ENCODE results near the gene LIM2. TPM values are rescaled to one million over a fixed set of nuclear protein-coding genes. Genes with fewer than 3 reads are reported as not detected.
A peak's percentile ranks its signal among the peaks of the same experiment; 100 is the strongest.

Gene LIM2
- total RNA-seq, 2 experiments from 2014 or later: not detected

GRCh38 chr19:51341066-51341465, 46.7 kb downstream of the LIM2 start:
- no peak overlapping the region for H3K27ac ChIP-seq (ENCODE audit: low read depth, low read length, poor library complexity, severe bottlenecking)
- ChIA-PET CTCF (ENCODE audit: unreplicated experiment) (no interaction called here), POLR2A (no interaction called here)
- H3K9me3 ChIP-seq (ENCODE audit: low read length): no peaks in the 10 kb centered on the region
- H4K20me1 ChIP-seq (ENCODE audit: insufficient read depth, low read length): no peaks in the 10 kb centered on the region
- H3K36me3 ChIP-seq (ENCODE audit: insufficient read depth, low read length): no peaks in the 10 kb centered on the region
- no peak overlapping the region for H3K4me3 ChIP-seq (ENCODE audit: low read depth, low read length, poor library complexity, severe bottlenecking)
- no TSS peak for BruUV-seq (replicated peaks)
- intact Hi-C loops (cut with micrococcal nuclease; ENCODE audit: unreplicated experiment): no loop called here
- DNase-seq (ENCODE audit: low spot score): no peak
- TF ChIP-seq, protein P1, sequence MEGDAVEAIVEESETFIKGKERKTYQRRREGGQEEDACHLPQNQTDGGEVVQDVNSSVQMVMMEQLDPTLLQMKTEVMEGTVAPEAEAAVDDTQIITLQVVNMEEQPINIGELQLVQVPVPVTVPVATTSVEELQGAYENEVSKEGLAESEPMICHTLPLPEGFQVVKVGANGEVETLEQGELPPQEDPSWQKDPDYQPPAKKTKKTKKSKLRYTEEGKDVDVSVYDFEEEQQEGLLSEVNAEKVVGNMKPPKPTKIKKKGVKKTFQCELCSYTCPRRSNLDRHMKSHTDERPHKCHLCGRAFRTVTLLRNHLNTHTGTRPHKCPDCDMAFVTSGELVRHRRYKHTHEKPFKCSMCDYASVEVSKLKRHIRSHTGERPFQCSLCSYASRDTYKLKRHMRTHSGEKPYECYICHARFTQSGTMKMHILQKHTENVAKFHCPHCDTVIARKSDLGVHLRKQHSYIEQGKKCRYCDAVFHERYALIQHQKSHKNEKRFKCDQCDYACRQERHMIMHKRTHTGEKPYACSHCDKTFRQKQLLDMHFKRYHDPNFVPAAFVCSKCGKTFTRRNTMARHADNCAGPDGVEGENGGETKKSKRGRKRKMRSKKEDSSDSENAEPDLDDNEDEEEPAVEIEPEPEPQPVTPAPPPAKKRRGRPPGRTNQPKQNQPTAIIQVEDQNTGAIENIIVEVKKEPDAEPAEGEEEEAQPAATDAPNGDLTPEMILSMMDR (conservative IDR thresholded peaks at IDR 0.05; ENCODE audit: low read length): no peak
- no peak for TF ChIP-seq EZH2phosphoT487 (IDR thresholded peaks at IDR 0.05; ENCODE audit: borderline replicate concordance, low read depth, low read length)
- no peaks in the 10 kb centered on the region for H3K79me2 ChIP-seq (ENCODE audit: insufficient read depth, low read depth, low read length)
- no peaks in the 10 kb centered on the region for H3K9me2 ChIP-seq (ENCODE audit: insufficient read depth, low read length)
- H3K4me2 ChIP-seq (ENCODE audit: low read length): no peak overlapping the region
- peaks cover 10% of the 10 kb centered on the region for H3K4me1 ChIP-seq (ENCODE audit: insufficient read depth, low read length, poor library complexity, severe bottlenecking)
- H2AFZ ChIP-seq (ENCODE audit: low read length): no peak overlapping the region

DNA sequence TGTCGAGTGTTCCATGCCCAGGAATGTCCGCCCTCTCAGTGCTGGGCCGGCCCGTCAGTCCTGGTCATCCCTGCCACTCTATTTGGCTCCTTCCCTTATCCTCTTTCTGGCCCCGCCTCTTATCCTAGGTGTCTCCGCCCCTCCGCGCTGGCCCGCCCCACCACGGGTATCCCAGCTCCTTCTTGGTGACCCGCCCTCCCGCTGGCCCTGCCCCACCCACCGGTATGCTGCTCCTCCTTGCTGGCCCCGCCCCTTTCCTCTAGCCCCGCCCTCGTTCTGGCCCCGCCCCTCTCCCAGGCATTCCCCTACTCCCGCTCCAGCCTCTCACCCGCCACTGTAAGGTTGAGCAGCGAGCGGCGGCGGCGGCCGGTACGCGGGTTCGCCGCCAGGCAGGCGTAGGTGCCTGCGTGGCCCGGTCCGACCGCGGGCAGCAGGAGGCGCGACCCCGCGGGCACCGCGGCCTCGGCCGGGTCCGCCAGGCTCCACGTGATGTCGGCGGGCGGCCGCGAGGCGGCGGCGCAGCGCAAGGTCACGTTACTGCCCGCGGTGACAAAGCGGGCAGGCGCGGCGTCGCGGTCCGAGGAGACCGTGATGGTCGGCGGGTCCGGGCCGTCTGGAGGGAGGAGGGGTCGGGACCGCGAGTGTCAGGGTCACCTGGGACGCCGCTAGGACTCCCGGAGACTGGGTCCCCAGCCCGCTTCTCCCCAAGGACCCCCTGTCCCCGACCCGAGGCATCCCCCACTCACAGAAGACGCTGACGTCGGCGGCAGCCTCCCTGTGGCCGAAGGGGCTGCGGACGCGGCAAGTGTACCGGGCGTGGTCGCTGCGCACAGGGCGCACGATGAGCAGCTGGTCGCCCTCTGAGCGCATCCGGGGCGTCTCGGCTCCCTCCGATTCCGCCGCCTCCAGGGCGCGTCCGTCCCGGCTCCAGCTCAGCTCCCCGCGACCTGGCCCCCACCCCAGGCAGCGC, 47.8 kb downstream of the LIM2 start:
- H3K4me3 ChIP-seq (ENCODE audit: low read depth, low read length, poor library complexity, severe bottlenecking): peak overlapping the region; percentile 70
- no TSS peak for BruUV-seq (replicated peaks)

More for the DNA sequence above, 47.8 kb downstream of the LIM2 start:
- H3K79me2 ChIP-seq (ENCODE audit: insufficient read depth, low read depth, low read length): no peaks in the 10 kb centered on the region
- no peak overlapping the region for H3K27ac ChIP-seq (ENCODE audit: low read depth, low read length, poor library complexity, severe bottlenecking)
- H3K4me2 ChIP-seq (ENCODE audit: low read length): peak overlapping the region; percentile 96
- CTCF ChIA-PET (ENCODE audit: unreplicated experiment): interaction anchor here (0.6 to 1.3 kb wide), 4 partner anchors 18 to 28 kb away, joined by 3 to 4 read pairs (median 3); no protein-coding TSS in a partner anchor
- H3K4me1 ChIP-seq (ENCODE audit: insufficient read depth, low read length, poor library complexity, severe bottlenecking): peaks cover 10% of the 10 kb centered on the region
- TF ChIP-seq EZH2phosphoT487 (IDR thresholded peaks at IDR 0.05; ENCODE audit: borderline replicate concordance, low read depth, low read length): no peak
- TF ChIP-seq, protein P1 (conservative IDR thresholded peaks at IDR 0.05; ENCODE audit: low read length): 0 out of 2 replicates have a peak, but pooled peaks have one; percentile 19
- no peaks in the 10 kb centered on the region for H3K9me2 ChIP-seq (ENCODE audit: insufficient read depth, low read length)
- no peaks in the 10 kb centered on the region for H3K9me3 ChIP-seq (ENCODE audit: low read length)
- H2AFZ ChIP-seq (ENCODE audit: low read length): peak overlapping the region; percentile 84; the same call in 1 of the 2 replicates
- intact Hi-C loops (cut with micrococcal nuclease; ENCODE audit: unreplicated experiment): loop anchor here (1.0 to 10.0 kb wide), 4 partner anchors 26 to 315 kb away; partner anchors contain the start of genes ETFB and SIGLEC10
- H4K20me1 ChIP-seq (ENCODE audit: insufficient read depth, low read length): no peaks in the 10 kb centered on the region
- POLR2A ChIA-PET: interaction anchor here (0.6 to 1.0 kb wide), 2 partner anchors 27 to 59 kb away, joined by 3 to 4 read pairs; no protein-coding TSS in a partner anchor
- H3K36me3 ChIP-seq (ENCODE audit: insufficient read depth, low read length): no peaks in the 10 kb centered on the region
- peak; percentile 87 for DNase-seq (ENCODE audit: low spot score)
